ENCODE data around the gene ZNF496. TPM values are rescaled to one million over a fixed set of nuclear protein-coding genes. Genes with fewer than 3 reads are reported as not detected.
A peak's percentile ranks its signal among the peaks of the same experiment; 100 is the strongest.

ZNF496 gene
- total and polyA plus RNA-seq, 12 donors = 4.3 to 34.9 (median 16.4) TPM

DNA sequence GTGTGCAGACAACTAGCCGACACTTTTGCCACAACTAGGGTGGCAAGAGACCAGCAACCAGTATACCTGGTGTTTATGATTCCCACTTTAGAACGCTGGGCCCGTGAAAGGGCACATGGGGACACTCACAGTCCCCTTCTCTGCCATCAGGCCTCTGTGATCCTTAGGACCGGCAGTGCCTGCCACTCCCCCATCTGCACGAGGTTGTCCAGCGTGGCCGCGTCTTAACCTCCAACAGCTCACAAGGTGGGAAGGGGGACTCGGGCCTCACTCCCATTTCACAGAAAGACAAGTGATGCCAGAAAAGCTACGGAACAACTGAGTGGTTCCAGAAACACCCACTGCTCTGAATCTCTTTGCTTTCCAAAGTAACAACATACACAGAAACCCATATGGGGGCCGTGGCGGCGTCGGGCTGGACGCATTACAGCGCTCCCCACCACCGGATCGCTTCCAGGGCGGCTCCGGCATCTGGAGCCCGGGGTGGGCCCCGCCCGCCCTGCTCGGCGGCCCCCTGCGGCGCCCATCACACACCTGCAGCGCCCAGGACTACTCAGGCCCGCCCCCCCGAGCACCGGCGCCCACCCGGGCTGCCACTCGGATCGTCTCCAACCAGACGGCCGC is 1.0 kb downstream of the ZNF496 start:
- peak overlapping the region; percentile 59 to 95 (median 80) for H3K4me3 ChIP-seq
- H3K9me3 ChIP-seq (replicated peaks in 1 of 3) = no peaks in the 10 kb centered on the region
- peaks cover 0 to 21% of the 10 kb centered on the region in 2 donors for H3K36me3 ChIP-seq (replicated peaks in 1 of 2)
- DNase-seq = no peak
- H3K4me1 ChIP-seq (replicated peaks in 1 of 2) = peaks cover 13 to 21% of the 10 kb centered on the region in 2 donors
- TF ChIP-seq, protein P1, sequence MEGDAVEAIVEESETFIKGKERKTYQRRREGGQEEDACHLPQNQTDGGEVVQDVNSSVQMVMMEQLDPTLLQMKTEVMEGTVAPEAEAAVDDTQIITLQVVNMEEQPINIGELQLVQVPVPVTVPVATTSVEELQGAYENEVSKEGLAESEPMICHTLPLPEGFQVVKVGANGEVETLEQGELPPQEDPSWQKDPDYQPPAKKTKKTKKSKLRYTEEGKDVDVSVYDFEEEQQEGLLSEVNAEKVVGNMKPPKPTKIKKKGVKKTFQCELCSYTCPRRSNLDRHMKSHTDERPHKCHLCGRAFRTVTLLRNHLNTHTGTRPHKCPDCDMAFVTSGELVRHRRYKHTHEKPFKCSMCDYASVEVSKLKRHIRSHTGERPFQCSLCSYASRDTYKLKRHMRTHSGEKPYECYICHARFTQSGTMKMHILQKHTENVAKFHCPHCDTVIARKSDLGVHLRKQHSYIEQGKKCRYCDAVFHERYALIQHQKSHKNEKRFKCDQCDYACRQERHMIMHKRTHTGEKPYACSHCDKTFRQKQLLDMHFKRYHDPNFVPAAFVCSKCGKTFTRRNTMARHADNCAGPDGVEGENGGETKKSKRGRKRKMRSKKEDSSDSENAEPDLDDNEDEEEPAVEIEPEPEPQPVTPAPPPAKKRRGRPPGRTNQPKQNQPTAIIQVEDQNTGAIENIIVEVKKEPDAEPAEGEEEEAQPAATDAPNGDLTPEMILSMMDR (IDR thresholded peaks at IDR 0.05) = no peak
- no peak for TF ChIP-seq POLR2A (IDR thresholded peaks at IDR 0.05)
- 13 to 47% (median 13%) methylated on average over 7 to 37 of the region's 37 CpGs for WGBS, 4 donors
- no peaks in the 10 kb centered on the region for H3K27me3 ChIP-seq
- intact Hi-C loops (cut with DNase I) = no loop called here
- H3K27ac ChIP-seq = peak overlapping the region in 3 of 5 donors; percentile 82 to 92 (median 88)

DNA sequence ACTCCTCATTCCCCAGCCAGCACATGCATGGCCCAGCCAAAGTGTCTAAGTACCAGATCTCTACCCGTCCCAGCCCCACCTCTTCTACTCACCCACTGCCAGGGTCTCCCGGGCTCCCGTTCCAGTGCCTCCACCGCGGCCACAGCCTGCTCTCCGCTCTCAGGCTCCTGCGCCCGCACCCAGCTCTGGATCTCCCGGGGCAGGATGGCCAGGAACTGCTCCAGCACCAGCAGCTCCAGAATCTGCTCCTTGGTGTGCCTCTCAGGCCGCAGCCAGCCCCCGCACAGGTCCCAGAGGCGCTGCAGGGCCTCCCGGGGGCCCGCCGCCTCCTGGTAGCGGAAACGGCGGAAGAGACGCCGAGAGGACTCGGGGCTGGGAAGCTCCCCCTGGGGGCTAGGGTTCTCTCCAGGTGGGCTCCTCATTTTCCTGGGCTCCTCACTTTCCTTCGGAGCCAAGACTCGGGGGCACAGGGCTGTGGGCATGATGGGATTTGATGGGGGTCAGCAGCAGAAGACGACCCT is 2.5 kb downstream of the ZNF496 start:
- intact Hi-C loops (cut with DNase I) = no loop called here
- no peak for DNase-seq
- peaks cover 0 to 21% of the 10 kb centered on the region in 2 donors for H3K36me3 ChIP-seq (replicated peaks in 1 of 2)
- no peaks in the 10 kb centered on the region for H3K9me3 ChIP-seq (replicated peaks in 1 of 3)
- H3K4me3 ChIP-seq = no peak overlapping the region
- peaks cover 13 to 21% of the 10 kb centered on the region in 2 donors for H3K4me1 ChIP-seq (replicated peaks in 1 of 2)
- H3K27me3 ChIP-seq = no peaks in the 10 kb centered on the region
- TF ChIP-seq, protein P1 (IDR thresholded peaks at IDR 0.05) = no peak
- no peak for TF ChIP-seq POLR2A (IDR thresholded peaks at IDR 0.05)
- WGBS, 4 donors = 95 to 98% (median 97%) methylated on average over 16 to 24 of the region's 24 CpGs
- H3K27ac ChIP-seq = no peak overlapping the region

DNA sequence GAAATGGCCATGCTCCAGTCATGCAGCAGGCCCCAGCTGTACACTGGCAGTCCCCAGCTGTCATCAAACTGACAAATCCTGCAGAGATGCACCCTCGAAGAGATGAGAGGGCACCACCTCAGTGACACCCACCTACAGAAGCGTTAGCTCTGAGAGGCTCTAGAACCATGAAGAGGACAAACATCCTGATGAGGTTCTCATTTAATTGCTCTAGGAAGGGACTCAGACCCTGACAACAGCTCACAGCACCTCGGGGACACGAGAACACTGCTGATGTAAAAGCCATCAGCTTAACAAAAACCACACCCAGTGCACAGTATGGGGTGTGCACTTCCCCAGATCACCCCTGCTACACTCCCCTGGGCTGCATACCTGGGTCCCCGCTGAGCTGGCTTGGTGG is 3.4 kb downstream of the ZNF496 start:
- WGBS, 4 donors = 87 to 94% (median 90%) methylated on average over 4 to 5 of the region's 5 CpGs
- TF ChIP-seq POLR2A (IDR thresholded peaks at IDR 0.05) = no peak
- TF ChIP-seq, protein P1 (IDR thresholded peaks at IDR 0.05) = no peak
- H3K27ac ChIP-seq = no peak overlapping the region

DNA sequence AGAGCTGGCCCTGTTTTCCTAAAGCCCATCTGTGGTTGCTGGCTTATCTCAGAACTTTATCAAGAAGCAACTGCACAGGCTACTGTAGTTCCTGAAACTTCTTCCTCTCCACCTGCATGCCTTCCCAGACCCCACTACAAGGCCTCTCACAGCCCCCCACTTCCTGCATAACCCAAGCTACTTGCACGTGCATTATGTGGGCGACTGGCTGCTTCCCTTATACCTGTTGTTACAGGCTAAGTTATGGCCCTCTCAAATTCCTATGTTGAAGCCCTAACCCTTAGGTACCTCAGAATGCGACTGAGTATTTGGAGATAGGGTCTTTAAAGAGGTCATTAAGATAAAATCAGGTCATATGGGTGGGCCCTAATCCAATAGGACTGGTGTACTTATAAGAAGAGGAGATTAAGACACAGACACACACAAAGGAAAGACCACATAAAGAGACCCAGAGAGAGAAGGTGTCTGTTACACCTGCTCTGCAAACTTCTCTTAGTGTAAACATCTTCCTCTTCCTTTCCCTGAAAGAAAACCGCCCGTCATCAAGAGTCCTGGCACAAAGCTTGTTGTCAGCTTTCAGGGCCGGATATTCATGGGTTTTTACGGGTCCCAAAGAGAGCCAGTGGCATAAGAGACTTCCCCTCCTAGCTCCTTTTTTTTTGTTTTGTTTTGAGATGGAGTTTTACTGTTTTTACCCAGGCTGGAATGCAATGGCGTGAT is 5.1 kb downstream of the ZNF496 start:
- DNase-seq = no peak
- no peak for TF ChIP-seq POLR2A (IDR thresholded peaks at IDR 0.05)
- TF ChIP-seq, protein P1 (IDR thresholded peaks at IDR 0.05) = no peak
- H3K4me3 ChIP-seq = no peak overlapping the region
- H3K27me3 ChIP-seq = no peaks in the 10 kb centered on the region
- no peaks in the 10 kb centered on the region for H3K9me3 ChIP-seq (replicated peaks in 1 of 3)
- intact Hi-C loops (cut with DNase I) = no loop called here
- H3K27ac ChIP-seq = no peak overlapping the region
- WGBS, 4 donors = 85 to 88% (median 86%) methylated on average over 8 of the region's 8 CpGs
- peaks cover 0 to 34% of the 10 kb centered on the region in 2 donors for H3K36me3 ChIP-seq (replicated peaks in 1 of 2)
- peaks cover 7 to 11% of the 10 kb centered on the region in 2 donors for H3K4me1 ChIP-seq (replicated peaks in 1 of 2)

More for the DNA sequence above, 3.4 kb downstream of the ZNF496 start:
- H3K9me3 ChIP-seq (replicated peaks in 1 of 3) = no peaks in the 10 kb centered on the region
- intact Hi-C loops (cut with DNase I) = no loop called here
- H3K27me3 ChIP-seq = no peaks in the 10 kb centered on the region
- peaks cover 13 to 21% of the 10 kb centered on the region in 2 donors for H3K4me1 ChIP-seq (replicated peaks in 1 of 2)
- H3K36me3 ChIP-seq (replicated peaks in 1 of 2) = peaks cover 0 to 21% of the 10 kb centered on the region in 2 donors
- no peak overlapping the region for H3K4me3 ChIP-seq
- DNase-seq = no peak

All from adrenal gland (tissue), 12 donors.